K562 (cell line): ENCODE measurements around the gene C11orf42. TPM values are rescaled to one million over a fixed set of nuclear protein-coding genes. Genes with fewer than 3 reads are reported as not detected.
A peak's percentile ranks its signal among the peaks of the same experiment; 100 is the strongest.

Source experiments
- GTF2F1 ChIP-seq: IDR thresholded peaks from 2 replicates; pipeline ENCODE4 v1.6.1; 2011; ENCODE audit warnings: low read depth, low read length, improper control_type of control experiment
- RAD51 ChIP-seq: fragments of 450-650 bp; IDR thresholded peaks from 2 replicates; pipeline ENCODE4 v1.7.1; 2016; ENCODE audit warnings: low read depth, mild to moderate bottlenecking, borderline replicate concordance
- SAP30 ChIP-seq: fragments of 200-600 bp; sonication (generic); IDR thresholded peaks from 2 replicates; pipeline ENCODE4 v1.6.1; 2012; ENCODE audit warnings: borderline replicate concordance, low read depth, mild to moderate bottlenecking, moderate library complexity, low read length, control low read depth, inconsistent platforms; ENCODE audit not compliant: insufficient read depth, poor library complexity, severe bottlenecking
- THAP7 ChIP-seq: fragments of 250-450 bp; sonication (Bioruptor Pico); IDR thresholded peaks from 2 replicates; pipeline ENCODE4 v1.5.0; 2021
- USF1 ChIP-seq: sonication (generic); formaldehyde crosslinking; IDR thresholded peaks from 2 replicates; pipeline ENCODE4 v1.9.0; 2022; ENCODE audit warnings: mild to moderate bottlenecking, missing genetic modification reagents
- ZBTB40 ChIP-seq, 2 experiments: fragments of 450-650 bp in 1 of 2; sonication (generic) in 1 of 2; formaldehyde crosslinking in 1 of 2; IDR thresholded peaks; 2 replicates each; pipeline versions ENCODE4 v1.7.1 to v1.9.0; 2016 to 2022; ENCODE audit warnings: inconsistent platforms in 1 of 2, mild to moderate bottlenecking in 1 of 2, missing genetic modification reagents in 1 of 2
- ZNF140 ChIP-seq: fragments of 250-450 bp; sonication (Bioruptor Pico); IDR thresholded peaks from 2 replicates; pipeline ENCODE4 v1.8.0; 2021; ENCODE audit warnings: moderate library complexity, mild to moderate bottlenecking, inconsistent platforms
- ZNF609 ChIP-seq: sonication (generic); formaldehyde crosslinking; IDR thresholded peaks from 2 replicates; pipeline ENCODE4 v1.8.1; 2023; ENCODE audit warnings: missing genetic modification reagents, mild to moderate bottlenecking, borderline replicate concordance
- polyA plus RNA-seq, 8 experiments: library from polyadenylated mRNA; depleted of rRNA in 4 of 8; stranded (reverse) in 5 of 8; unstranded in 3 of 8; fragments of >200 nt; fragmentation: Nextera tagmentation in 2 of 8; fragmentation: Illumina TruSeq in 1 of 8; extraction: Ambion mirVana in 2 of 8; extraction: Trizol in 1 of 8; gene quantifications; 2 replicates each; pipeline versions ENCODE4 v1.2.1 to v1.2.3, GENCODE V29; 2011 to 2014; ENCODE audit warnings: inconsistent platforms in 1 of 8, missing spikeins in 1 of 8
- total RNA-seq, 7 experiments: library from RNA; depleted of rRNA in 6 of 7; stranded (reverse); fragments of >200 nt in 6 of 7; fragmentation: Illumina TruSeq in 2 of 7; extraction: Trizol in 2 of 7; gene quantifications; 2 replicates each; pipeline versions ENCODE4 v1.2.1 to v1.2.3, GENCODE V29; 2011 to 2021; ENCODE audit warnings: low replicate concordance in 1 of 7

C11orf42 gene
- total and polyA plus RNA-seq, 9 of the 15 experiments (the other 6 are each of a cell fraction or from before 2014, with no cell fraction given) = not detected

GRCh38 chr11:6234387-6235107 is 29.2 kb downstream of the C11orf42 start, which contains the start of gene FHIP1B (continued):
- TF ChIP-seq ZBTB40 (IDR thresholded peaks at IDR 0.05) (0 out of 2 replicates have a peak, but pooled peaks have one; percentile 31), ZBTB40 (CRISPR knock-in tag; IDR thresholded peaks at IDR 0.05) (no peak), GTF2F1 (no peak), ZNF609 (no peak), RAD51 (no peak), SAP30 (peak; percentile 75), ZNF140 (no peak), THAP7 (no peak), USF1 (CRISPR knock-in tag) (no peak)
